K562 (cell line): ENCODE measurements around the gene ULBP2.

Experiments
- ATF3 ChIP-seq, 2 experiments: fragments of 450-650 bp in 1 of 2; sonication (generic) in 1 of 2; formaldehyde crosslinking in 1 of 2; IDR thresholded peaks in 1 of 2; conservative IDR thresholded peaks in 1 of 2; 2 replicates each; pipeline versions ENCODE4 v1.6.1 to v1.8.1; 2016 to 2023; ENCODE audit warnings: mild to moderate bottlenecking in 2 of 2, moderate library complexity in 2 of 2, inconsistent platforms in 1 of 2, missing genetic modification reagents in 1 of 2
- BRCA1 ChIP-seq, 2 experiments: fragments of 450-650 bp in 1 of 2; sonication (generic) in 1 of 2; formaldehyde crosslinking in 1 of 2; IDR thresholded peaks; 2 replicates each; pipeline versions ENCODE4 v1.5.0 to v1.6.1; 2017 to 2020; ENCODE audit warnings: mild to moderate bottlenecking in 1 of 2, missing genetic modification reagents in 1 of 2
- CBX2 ChIP-seq: fragments of 200-600 bp; sonication (generic); IDR thresholded peaks from one replicate; pipeline ENCODE4 v1.6.1; 2012; ENCODE audit warnings: mild to moderate bottlenecking, low read length, inconsistent platforms; ENCODE audit not compliant: insufficient read depth, poor library complexity, severe bottlenecking
- CHD2 ChIP-seq: IDR thresholded peaks from 2 replicates; pipeline ENCODE4 v1.6.1; 2011; ENCODE audit warnings: low read depth, low read length
- GTF2E2 ChIP-seq: fragments of 200-800 bp; sonication (Bioruptor generic); IDR thresholded peaks from 2 replicates; pipeline ENCODE4 v1.6.1; 2016; ENCODE audit warnings: missing genetic modification characterization, missing compliant biosample characterization
- KLF16 ChIP-seq: IDR thresholded peaks from 2 replicates; pipeline ENCODE4 v1.6.1; 2016; ENCODE audit warnings: antibody characterized with exemption
- NR1H2 ChIP-seq: sonication (generic); formaldehyde crosslinking; IDR thresholded peaks from 2 replicates; pipeline ENCODE4 v1.4.0; 2020; ENCODE audit warnings: mild to moderate bottlenecking, missing genetic modification reagents
- PCBP1 ChIP-seq: fragments of 200-400 bp; formaldehyde crosslinking; IDR thresholded peaks from 2 replicates; pipeline ENCODE4 v1.6.1; 2018; ENCODE audit warnings: mild to moderate bottlenecking, low read depth, low read length; ENCODE audit not compliant: poor library complexity, severe bottlenecking
- REST ChIP-seq, 2 experiments: fragments of 450-650 bp; formaldehyde crosslinking in 1 of 2; IDR thresholded peaks; 2 replicates each; pipeline versions ENCODE4 v1.4.0 to v1.6.1; 2014 to 2020; ENCODE audit warnings: mild to moderate bottlenecking in 2 of 2, borderline replicate concordance in 1 of 2, low read depth in 1 of 2
- SP2 ChIP-seq: IDR thresholded peaks from 2 replicates; pipeline ENCODE4 v1.6.1; 2011; ENCODE audit warnings: mild to moderate bottlenecking, low read depth, low read length, moderate library complexity; ENCODE audit not compliant: poor library complexity, severe bottlenecking; ENCODE audit errors: extremely low read depth
- YY1 ChIP-seq, 3 experiments: IDR thresholded peaks; 2 replicates each; pipeline ENCODE4 v1.6.1; 2011; ENCODE audit warnings: low read length in 2 of 3, mild to moderate bottlenecking in 2 of 3, moderate library complexity in 2 of 3, borderline replicate concordance in 1 of 3, control low read depth in 1 of 3, low read depth in 1 of 3; ENCODE audit not compliant: insufficient read depth in 3 of 3, insufficient replicate concordance in 2 of 3, control insufficient read depth in 1 of 3, insufficient read length in 1 of 3; ENCODE audit errors: extremely low read depth in 1 of 3
- ZHX1 ChIP-seq: fragments of 150-350 bp; conservative IDR thresholded peaks from 2 replicates; pipeline ENCODE4 v1.6.1; 2014; ENCODE audit warnings: low read length
- ZNF217 ChIP-seq: sonication (generic); formaldehyde crosslinking; IDR thresholded peaks from 2 replicates; pipeline ENCODE4 v1.8.0; 2022; ENCODE audit warnings: mild to moderate bottlenecking, missing genetic modification reagents
- ZNF589 ChIP-seq: fragments of 200-800 bp; sonication (Bioruptor generic); IDR thresholded peaks from 2 replicates; pipeline ENCODE4 v1.6.1; 2016; ENCODE audit warnings: low read depth, missing genetic modification characterization, missing compliant biosample characterization

- TF ChIP-seq ZNF589 (CRISPR knock-in tag) (no peak), ZNF217 (CRISPR knock-in tag) (no peak), CBX2 (no peak), CHD2 (no peak), PCBP1 (no peak), ZHX1 (no peak), BRCA1 (IDR thresholded peaks at IDR 0.05) (no peak), BRCA1 (CRISPR knock-in tag; IDR thresholded peaks at IDR 0.05) (no peak), NR1H2 (CRISPR knock-in tag) (no peak), KLF16 (no peak), ATF3 (IDR thresholded peaks at IDR 0.05) (no peak), ATF3 (CRISPR knock-in tag; conservative IDR thresholded peaks at IDR 0.05) (no peak), REST (IDR thresholded peaks at IDR 0.05; ENCODE audit: borderline replicate concordance) (no peak), REST (CRISPR knock-in tag; IDR thresholded peaks at IDR 0.05; ENCODE audit: low read depth) (no peak), YY1 (IDR thresholded peaks at IDR 0.05; ENCODE audit: borderline replicate concordance in 1 of 3, control insufficient read depth in 1 of 3, extremely low read depth in 1 of 3, insufficient read depth in 3 of 3, insufficient read length in 1 of 3, insufficient replicate concordance in 2 of 3, low read depth in 1 of 3, low read length in 2 of 3) (no peak), SP2 (no peak), GTF2E2 (tag) (no peak)
Measured at GRCh38 chr6:149988550-149989346, 46.9 kb downstream of the ULBP2 start.
